ENCODE data around the gene PCBP2.

DNA sequence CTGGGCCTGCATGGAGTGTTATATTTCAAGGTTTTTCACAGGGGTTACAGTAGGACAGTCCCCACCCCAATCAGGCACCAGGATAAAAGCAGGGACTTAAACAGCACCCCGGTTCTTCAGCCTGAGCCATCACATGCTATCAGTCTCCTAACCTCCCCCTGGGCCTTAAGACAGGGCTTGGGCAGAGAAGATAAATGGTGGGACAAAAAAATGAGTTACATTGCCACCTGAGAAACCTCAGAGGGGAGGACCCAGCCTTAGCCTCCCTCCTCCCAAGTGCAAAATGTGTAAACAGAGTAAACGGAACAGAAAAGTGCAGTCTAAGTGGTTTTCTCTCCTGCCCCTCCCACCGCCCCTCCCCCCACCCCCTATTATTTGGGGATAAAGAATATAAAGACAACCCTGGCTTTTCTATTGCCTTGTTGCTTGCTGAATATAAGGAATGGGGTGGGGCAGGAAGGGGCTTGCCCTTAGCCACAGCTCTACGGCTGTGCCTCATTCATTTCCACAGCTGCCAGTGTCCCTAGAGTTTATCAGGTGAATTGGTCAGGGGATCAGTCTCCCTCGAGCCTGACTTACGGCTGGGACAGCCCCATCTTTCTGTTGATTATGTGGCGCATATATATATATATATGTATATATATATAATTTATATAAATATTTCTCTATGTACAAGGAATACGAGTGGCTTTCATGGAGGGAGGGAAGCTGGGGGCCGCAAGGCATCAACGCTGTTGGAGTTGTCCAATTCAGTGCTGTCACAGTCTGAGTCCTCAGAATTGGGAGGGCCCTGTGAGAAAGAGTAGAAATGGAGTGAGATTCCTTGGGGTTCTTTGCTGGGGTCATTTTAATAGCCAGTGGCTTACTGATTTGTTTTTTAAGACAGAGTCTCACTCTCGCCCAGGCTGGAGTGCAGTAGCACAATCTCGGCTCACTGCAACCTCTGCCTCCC lies 28.9 kb downstream of the PCBP2 start:
- TF ChIP-seq, protein P1, sequence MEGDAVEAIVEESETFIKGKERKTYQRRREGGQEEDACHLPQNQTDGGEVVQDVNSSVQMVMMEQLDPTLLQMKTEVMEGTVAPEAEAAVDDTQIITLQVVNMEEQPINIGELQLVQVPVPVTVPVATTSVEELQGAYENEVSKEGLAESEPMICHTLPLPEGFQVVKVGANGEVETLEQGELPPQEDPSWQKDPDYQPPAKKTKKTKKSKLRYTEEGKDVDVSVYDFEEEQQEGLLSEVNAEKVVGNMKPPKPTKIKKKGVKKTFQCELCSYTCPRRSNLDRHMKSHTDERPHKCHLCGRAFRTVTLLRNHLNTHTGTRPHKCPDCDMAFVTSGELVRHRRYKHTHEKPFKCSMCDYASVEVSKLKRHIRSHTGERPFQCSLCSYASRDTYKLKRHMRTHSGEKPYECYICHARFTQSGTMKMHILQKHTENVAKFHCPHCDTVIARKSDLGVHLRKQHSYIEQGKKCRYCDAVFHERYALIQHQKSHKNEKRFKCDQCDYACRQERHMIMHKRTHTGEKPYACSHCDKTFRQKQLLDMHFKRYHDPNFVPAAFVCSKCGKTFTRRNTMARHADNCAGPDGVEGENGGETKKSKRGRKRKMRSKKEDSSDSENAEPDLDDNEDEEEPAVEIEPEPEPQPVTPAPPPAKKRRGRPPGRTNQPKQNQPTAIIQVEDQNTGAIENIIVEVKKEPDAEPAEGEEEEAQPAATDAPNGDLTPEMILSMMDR (conservative IDR thresholded peaks at IDR 0.05 in 1 of 2, IDR thresholded peaks at IDR 0.05 in 1 of 2; ENCODE audit: low read depth in 1 of 2, low read length in 2 of 2): no peak
- no peak for TF ChIP-seq EZH2 (IDR thresholded peaks at IDR 0.05; ENCODE audit: low read length, missing control alignments)
